CD4-positive, alpha-beta T cell treated with Interleukin-12 subunit alpha and Interleukin-12 subunit beta, for 1 hour (primary cell): ENCODE results near the gene GPC5.
"Not testable (repeated sequence)": the region's sequence is repeated elsewhere in the genome, so short reads cannot be mapped to it uniquely, and the experiment has no call there.

Experiments
- DNase-seq: peaks from one replicate; pipeline ENCODE4 v3.0.0-alpha.2; 2020

The GPC5 gene

DNA sequence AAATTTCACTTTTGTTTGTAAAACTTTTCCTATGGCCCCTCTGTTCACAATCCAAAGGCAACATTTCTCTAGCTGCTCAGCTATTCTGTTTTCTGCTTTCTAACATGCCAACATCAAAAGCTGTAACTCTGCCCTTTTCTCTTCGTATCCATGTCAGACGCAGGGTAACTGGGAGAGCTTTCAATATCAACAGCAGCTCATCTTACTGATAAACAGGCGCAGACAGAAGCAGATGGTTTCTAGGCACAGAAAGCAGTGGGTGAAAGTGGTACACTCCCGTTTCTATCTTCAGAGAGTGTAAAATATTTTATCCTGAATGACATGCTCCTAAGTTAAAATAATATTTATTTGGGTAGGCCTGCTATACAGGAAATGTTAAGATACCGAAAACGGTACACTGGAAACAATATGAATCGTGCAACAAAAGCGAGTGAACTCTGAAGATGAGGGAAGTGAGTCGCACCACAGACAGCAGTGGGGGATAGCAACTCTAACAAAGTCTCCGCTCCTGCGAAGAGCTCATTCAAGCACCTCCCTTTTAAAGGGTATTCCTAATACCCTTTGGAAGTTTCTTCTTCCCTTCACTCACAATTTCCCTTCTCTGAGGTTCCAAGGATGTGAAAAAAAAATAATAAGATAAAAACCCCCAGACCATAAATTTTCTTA lies 798.3 kb downstream of the GPC5 start:
- DNase-seq: no peak

DNA sequence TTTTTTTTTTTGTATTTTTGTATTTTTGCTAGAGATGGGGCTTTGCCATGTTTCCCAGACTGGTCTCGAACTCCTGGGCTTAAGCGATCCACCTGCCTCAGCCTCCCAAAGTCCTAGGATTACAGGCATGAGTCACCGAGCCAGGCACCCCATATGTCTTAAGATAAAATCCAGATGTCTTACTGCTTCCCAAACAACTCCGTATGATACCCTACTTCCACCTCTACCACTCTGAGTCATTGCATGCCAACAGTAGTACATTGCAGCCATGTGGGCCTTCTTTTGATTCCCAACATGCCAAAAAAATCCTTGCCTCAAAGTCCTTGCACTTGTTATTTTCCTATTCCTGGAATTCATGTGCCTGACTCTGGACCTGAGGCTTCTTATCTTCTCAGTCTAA lies 799.2 kb downstream of the GPC5 start:
- DNase-seq: no peak

DNA sequence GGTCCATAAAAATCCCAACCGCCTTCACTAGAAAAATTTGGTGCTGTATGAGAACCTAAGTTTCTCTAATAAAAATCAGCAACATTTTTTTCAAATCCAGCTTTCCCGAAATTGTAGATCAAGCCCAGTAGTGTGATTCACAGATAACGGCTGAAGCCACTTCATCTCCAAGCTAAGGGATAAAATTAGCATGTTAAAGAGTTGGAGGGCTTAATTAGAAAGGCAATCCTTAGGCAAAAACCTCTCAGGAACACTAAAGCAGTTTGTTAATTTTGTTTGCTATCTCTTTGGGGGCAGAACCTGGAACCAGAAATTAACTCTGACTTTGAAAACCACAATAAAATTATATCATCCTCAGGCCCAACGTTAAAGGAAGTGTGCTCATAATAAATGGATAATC lies 820.2 kb downstream of the GPC5 start:
- no peak for DNase-seq

DNA sequence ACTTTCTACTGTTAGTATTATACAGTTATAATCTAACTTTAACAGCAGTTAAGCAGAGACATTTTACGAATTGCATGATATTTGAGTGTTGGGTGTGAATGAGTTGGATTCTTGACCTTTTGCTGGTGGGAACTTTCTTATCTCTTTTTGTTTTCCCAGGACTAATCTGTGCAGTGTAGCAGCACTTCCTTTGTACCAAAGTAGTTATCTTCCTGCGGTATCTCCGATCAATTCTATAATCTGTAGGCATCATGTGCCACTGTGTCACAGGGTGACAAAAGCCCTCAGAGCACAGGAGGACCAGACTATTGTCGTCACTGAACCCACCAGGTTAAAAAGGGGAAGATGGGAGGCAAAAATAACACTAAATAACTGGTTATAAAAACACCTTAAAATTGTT lies 823.5 kb downstream of the GPC5 start:
- DNase-seq: no peak

DNA sequence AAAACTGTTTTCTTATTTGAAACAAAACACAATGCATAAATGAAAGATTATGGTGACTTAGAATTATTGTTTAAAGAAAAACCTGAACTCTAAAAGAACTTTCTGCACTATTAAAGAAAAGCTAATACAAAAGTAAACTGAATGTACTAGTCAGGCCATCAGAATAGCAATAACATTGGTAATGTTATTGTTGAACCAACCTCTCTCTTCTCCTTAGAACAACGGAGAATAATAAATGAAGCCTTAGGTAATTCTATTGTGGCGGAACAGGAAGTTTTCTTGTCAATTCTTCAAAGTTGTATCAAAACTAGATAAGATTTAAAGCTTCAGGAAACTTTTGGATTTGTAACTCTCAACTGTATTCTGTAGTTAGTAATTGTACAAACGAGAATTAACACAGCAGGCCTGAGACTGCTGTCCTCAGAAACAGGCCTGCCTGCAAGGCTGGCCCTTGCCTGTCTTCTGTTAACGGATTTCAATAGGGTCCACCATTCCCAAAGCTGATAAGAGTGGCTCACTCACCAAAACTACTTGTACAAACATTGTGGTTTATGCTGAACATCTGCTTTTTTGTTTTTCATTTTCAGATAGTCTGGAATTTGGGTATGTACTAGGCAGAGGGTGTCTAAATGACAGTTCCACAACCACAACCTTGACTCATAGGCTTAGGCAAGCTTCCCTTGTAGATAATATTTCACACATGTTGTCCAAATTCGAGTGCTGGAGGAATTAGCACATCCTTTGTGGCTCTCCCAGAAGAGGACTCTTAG lies 825.8 kb downstream of the GPC5 start:
- DNase-seq: no peak

DNA sequence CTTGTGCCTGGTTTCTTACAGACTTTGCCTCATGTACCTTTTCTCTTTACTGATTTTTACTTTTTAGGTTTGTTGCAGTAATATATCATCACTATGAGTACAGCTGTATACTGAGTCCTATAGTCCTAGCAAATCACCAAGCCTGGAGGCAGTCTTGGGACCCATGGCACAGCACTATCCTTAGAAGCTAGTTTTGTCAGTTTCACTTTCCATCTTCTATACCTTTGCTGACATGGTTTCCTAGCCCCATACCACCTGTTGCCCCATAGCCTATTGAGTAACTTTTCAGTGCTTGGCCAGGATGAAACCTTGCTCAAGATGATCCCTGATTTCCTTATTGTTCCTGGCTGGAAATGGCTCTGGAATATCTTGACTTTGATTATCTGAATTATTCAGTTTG lies 826.4 kb downstream of the GPC5 start:
- DNase-seq: no peak

DNA sequence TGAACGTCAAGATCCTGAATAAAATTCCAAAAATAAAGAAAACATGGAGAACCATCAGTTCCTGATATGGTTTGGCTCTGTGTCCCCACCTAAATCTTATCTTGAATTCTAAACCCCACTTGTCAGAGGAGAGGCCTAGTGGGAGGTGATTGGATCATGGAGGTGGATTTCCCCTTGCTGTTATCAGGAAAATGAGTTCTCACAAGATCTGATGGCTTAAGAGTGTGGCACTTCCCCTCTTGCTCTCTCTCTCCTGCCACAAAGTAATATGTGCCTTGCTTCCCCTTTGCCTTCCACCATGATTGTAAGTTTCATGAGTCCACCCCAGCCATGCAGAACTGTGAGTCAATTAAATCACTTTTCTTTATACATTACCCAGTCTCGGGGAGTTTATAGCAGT lies 827.4 kb downstream of the GPC5 start:
- no peak for DNase-seq

DNA sequence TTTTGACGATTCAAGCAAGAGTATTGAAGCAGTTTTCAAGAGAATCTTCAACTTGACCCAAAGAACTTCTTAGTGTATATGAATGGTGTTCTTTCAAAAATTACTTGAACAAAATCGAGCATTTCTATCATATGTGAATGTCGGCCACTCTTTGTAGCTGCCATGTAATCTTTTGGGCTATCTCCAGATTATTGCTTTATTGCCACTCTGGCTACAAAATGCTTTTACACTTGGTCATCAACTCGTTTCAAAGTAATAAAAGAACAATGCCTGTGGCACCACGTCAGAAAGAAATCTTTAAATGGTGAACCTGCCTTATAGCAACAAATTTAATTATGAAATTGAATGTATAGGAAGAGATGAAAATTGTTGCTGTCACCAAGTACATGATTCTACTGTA lies 834.5 kb downstream of the GPC5 start:
- no peak for DNase-seq

DNA sequence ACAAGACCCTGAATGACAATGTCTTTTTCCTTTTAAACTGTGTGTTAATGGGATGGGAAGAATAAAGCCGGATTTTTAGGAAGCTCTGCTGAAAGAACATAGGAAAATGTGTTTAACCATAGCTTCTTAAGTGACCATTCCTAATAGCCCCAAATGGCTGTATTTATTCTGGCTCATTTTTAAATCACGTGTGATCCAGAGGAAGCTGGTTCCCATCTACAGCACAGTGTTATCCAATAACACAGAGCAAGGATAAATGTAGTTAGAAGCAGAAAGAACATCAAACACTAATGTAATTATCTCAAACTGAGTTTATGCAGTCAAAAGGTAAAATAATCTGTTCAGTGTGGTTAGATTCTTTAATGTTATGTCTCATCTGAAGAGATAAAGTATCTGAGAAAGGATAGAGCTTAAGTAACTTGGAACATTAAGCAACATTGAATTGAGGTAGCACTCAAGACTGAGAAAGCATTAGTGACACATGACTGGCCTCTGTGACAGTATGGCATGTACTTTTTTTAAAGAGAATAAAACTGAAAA lies 853.3 kb downstream of the GPC5 start:
- no peak for DNase-seq

DNA sequence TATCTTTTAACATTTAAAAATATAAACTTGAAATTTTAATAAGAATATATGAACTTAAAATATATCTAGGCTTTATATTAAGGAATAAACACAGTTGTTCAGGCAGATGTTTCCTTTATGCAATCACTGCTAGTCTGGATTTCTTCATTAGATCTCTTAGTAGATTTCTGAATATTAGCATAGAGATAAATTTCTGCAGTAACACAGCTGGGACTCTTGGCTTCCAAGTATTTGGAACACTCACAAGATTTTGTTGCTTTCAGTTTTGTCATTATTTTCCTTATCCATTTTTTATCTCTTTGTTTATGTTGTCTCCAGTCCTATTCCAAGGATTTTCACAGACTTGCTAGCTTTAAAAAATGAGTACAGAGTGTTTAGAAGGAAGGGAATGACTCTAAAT lies 857.1 kb downstream of the GPC5 start:
- DNase-seq: no peak

DNA sequence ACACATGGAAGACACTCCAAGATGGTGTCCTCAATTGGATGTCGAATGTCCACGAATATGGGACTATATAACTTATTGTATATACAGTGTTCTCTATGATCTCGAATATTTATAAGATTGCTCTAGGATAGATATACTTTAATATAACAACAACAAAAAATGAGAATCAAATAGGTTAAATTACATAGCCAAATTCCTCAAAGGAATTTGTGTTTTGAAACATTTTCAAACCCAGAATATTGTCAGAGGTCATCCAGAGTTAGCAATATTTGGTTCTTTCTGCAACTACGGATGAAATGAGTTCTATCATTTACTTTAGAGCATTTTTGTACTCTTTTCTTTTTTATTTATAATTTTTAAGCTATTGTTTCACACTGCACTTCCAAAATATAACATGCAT lies 857.8 kb downstream of the GPC5 start:
- no peak for DNase-seq

DNA sequence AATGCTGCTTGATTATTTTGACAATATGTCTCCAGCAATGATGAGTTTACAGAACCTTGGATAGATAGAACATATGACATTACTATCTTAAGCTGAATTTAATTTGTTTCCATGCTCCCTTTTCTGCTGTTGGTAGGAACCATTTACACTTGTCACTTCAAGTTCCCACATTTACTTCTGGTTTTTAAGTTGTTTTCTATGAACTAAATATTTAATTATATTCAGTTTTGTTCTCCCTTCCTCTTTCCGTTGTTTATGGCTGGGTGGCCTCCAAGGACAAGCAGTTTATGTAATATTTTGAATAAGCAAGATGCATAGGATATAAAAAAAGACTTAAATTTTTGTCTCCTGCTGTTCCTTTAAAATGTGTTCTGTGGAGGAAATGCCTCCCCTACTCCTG lies 860.6 kb downstream of the GPC5 start:
- DNase-seq: no peak

DNA sequence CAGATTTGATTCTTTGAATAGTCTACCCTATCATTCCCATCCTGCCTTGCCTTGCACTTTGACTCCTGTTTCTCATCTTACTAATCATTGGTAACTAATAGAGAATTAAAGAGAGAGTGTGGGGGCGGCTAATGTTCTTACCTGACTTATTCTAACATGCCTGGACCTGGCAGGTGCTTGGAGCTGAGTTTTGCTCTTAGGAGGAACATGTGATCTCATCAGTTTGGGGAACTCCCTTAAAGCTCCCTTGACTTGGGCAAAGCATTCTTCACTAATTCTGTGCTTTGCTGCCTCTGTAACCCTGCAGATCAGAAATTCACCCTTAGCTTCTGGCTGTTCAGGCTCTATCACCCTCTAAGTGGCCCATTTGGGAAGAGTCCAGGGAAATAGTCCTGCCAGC lies 861.1 kb downstream of the GPC5 start:
- DNase-seq: no peak

DNA sequence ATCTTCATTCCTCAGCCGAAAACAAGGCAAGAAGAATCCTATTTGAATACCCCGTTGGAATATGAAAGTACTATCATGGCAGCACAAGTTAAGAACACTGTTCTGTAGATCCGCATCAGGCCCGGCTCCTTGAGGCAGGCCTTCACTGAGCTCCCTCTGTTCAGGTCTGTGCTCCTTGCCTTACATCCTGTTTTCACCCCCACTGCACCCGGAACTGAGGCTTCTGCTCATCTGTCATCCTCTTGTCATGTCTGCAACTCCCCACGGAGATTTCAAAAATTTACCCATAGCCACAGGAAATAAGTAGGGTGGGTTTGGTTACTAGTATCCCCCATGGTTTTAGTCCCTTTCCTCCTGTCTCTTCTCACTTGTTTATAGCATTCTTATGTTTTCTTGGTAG lies 861.9 kb downstream of the GPC5 start:
- DNase-seq: no peak

DNA sequence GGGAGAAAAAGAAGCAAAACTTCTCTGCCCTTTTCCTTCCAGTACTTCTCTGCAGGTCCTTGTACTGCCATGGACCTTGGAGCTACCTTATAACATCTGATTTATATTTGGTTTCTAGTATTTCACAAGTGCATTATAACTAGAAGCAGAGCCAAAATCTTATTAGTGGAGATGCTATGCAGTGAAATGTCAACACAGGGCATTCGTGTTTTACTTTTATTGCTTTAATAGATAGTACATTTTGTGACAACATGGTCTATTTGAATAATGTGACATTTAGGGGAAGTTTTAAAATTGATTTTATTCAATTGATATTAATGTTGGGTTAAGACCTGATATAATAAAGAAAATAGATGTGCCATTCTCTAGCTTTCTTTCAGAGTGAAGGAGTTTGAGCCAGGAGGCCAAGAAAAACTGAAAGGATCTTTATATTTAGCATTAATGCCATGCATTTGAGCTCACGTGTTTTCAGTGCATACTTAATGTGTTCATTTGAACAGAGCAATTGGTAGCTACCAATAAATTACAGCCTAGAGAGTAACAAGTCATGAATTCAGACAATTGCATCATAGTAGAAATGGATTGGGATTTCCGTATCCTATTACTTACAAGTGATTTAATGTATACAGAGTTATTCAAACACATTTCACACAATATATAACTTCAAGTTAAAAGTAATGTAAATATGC lies 863.8 kb downstream of the GPC5 start:
- DNase-seq: no peak

DNA sequence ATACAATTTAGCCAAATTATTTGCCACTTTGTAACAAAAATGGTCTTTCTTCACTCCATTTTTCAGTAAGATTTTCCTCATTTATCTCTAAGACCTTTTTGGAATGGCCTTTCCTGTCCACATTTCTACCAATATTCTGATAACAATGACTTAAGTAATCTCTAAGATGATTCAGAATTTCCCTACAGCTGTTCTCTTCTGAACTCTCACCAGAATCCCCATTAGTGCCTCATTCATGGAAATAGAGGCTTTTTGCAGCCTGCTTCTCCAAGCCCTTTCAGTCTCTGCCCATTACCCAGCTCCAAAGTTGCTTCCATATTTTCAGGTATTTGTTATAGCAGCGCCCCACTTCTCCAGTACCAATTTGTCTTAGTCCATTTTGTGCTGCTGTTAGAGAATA lies 867.0 kb downstream of the GPC5 start:
- DNase-seq: no peak

DNA sequence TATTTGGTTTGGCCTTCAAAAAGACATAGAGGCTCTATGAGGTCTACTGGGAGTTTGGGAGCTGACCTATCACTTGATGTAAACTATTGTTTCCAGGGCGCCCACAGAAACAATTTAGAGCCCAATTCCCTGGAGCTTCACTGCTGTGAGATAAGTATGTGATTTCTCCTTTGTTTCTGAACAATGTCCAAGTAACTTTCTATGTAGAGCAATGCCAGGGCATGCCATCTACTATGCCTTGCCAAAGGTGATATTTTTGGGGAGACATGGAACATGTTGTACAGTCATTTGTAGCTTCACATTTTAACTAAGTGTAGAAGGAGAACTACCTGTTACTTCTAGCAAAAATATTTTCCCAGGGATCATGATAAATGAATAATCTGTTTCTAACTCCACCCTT lies 872.6 kb downstream of the GPC5 start:
- no peak for DNase-seq

DNA sequence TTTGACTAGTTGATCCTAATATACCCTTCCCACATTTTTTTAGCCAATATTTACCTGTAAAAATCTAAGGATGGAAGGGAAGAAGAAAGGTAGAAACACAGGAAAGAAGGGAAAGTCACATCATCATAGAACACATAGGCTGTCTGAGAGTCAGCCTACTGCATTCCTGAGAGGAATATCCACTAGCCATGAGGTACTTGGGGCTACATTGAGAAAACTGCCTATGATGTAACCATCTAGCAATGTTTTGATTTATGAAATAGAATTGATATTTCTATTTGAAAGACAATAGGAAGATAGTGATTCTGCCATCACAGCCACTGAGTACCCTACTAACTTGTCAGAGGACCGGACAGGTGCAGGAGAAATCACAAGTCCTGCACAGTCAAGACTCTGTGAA lies 873.8 kb downstream of the GPC5 start:
- no peak for DNase-seq

DNA sequence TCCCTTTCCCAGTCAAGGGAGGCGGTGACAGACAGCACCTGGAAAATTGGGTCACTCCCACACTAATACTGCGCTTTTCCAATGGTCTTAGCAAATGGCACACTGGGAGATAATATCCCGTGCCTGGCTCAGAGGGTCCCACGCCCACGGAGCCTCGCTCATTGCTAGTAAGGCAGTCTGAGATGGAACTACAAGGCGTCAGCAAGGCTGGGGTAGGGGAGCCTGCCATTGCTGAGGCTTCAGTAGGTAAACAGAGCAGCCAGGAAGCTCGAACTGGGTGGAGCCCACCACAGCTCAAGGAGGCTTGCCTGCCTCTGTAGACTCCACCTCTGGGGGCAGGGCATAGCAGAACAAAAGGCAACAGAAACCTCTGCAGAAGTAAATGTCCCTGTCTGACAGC lies 882.6 kb downstream of the GPC5 start:
- DNase-seq: not testable (repeated sequence)

DNA sequence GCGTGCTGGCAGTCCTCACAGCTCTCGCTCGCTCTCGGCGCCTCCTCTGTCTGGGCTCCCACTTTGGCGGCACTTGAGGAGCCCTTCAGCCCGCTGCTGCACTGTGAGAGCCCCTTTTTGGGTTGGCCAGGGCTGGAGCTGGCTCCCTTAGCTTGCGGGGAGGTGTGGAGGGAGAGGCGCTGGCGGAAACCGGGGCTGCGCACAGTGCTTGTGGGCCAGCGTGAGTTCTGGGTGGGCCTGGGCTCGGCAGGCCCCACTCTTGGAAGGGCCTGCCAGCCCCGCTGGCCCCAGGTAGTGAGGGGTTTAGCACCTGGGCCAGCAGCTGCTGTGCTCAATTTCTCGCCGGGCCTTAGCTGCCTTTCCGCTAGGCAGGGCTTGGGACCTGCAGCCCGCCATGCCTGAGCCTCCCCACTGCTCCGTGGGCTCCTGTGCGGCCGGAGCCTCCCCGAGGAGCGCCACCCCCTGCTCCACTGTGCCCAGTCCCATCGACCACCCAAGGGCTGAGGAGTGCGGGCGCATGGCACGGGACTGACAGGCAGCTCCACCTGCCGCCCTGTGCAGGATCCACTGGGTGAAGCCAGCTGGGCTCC lies 892.4 kb downstream of the GPC5 start:
- DNase-seq: not testable (repeated sequence)

DNA sequence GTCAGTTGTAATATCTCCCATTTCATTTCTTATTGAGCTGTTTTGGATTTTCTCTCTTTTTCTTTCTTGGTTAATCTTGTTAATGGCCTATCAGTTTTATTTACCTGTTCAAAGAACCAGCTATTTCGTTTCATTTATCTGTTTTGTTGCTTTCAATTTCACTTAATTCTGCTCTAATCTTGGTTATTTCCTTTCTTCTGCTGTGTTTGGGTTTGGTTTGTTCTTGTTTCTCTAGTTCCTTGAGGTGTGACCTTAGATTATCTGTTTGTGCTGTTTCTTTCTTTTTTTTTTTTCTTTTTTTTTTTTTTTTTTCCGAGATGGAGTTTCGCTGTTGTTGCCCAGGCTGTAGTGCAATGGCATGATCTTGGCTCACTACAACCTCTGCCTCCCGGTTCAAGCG lies 896.1 kb downstream of the GPC5 start:
- DNase-seq: not testable (repeated sequence)

DNA sequence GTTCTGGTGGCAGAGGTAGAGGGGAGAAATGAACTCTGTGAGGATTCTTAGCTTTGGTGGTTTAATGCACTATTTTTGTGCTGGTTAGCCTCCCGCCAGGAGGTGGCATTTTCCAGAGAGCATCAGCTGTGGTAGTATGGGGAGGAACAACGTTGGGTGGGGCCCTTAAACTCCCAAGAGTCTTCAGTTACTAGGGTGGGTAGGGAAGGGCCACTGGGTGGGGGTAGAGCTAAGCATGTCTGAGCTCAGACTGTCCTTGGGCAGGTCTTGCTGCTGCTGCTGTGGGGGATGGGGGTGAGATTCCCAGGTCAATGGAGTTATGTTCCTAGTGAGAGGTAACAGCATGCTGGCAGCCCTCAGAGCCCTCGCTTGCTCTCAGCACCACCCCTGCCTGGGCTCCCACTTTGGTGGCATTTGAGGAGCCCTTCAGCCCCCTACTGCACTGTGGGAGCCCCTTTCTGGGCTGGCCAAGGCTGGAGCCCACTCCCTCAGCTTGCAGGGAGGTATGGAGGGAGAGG lies 897.8 kb downstream of the GPC5 start:
- not testable (repeated sequence) for DNase-seq
